ENCODE data around the gene LGALS3BP.

The LGALS3BP gene

GRCh38 chr17:78999056-78999768, 19.5 kb upstream of the LGALS3BP start:
- no peak for DNase-seq

GRCh38 chr17:78998311-78999055, 18.8 kb upstream of the LGALS3BP start:
- no peak for DNase-seq

GRCh38 chr17:78997881-78998280, 18.2 kb upstream of the LGALS3BP start:
- DNase-seq, result no peak

GRCh38 chr17:78997231-78997741, 17.6 kb upstream of the LGALS3BP start:
- no peak for DNase-seq

GRCh38 chr17:78996781-78997201, 17.1 kb upstream of the LGALS3BP start:
- no peak for DNase-seq

- DNase-seq, result no peak
Measured at GRCh38 chr17:78995761-78996451, 16.2 kb upstream of the LGALS3BP start.

- DNase-seq, result no peak
Measured at GRCh38 chr17:78995022-78995760, 15.5 kb upstream of the LGALS3BP start.

GRCh38 chr17:78993981-78994671, 14.4 kb upstream of the LGALS3BP start:
- no peak for DNase-seq

GRCh38 chr17:78993241-78993956, 13.7 kb upstream of the LGALS3BP start:
- DNase-seq, result peak; percentile 58

GRCh38 chr17:78992542-78993212, 13.0 kb upstream of the LGALS3BP start:
- no peak for DNase-seq

- no peak for DNase-seq
Measured at GRCh38 chr17:78991906-78992532, 12.3 kb upstream of the LGALS3BP start.

GRCh38 chr17:78991017-78991738, 11.5 kb upstream of the LGALS3BP start:
- no peak for DNase-seq

- no peak for DNase-seq
Measured at GRCh38 chr17:78990349-78991016, 10.8 kb upstream of the LGALS3BP start.

- DNase-seq, result no peak
Measured at GRCh38 chr17:78988152-78988551, 8.4 kb upstream of the LGALS3BP start.

GRCh38 chr17:78986649-78987328, 7.1 kb upstream of the LGALS3BP start:
- no peak for DNase-seq

- peak; percentile 18 for DNase-seq
Measured at GRCh38 chr17:78986048-78986648, 6.4 kb upstream of the LGALS3BP start.

GRCh38 chr17:78985395-78985794, 5.7 kb upstream of the LGALS3BP start:
- no peak for DNase-seq
